ENCODE measurements around the gene MAGI3. TPM values are rescaled to one million over a fixed set of nuclear protein-coding genes. Genes with fewer than 3 reads are reported as not detected.

MAGI3 gene
- total and polyA plus RNA-seq, 9 donors, result 5.3 to 20.8 (median 15.4) TPM

DNA sequence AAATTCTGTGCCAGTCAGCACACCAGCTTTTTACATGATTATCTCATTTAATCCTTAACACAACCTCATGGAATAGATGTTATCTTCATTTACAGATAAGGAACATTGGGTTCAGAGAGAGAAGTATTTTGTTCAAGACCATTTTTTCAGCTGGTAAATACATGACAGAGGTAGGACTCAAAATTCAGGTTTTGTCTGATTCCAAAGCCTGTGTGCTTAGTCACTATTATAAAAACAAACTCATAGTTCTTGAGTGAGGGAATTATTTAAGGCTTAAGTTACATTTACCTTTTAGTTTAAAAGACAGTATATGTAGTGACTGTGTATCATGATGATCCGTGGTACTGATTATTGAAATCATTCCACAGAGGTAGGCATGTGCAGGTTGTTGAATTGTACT, 125.2 kb downstream of the MAGI3 start:
- Histone ChIP-seq H3K4me3 (no peak overlapping the region), H3K9me3 (no peaks in the 10 kb centered on the region), H3K27ac (no peak overlapping the region), H3K36me3 (no peaks in the 10 kb centered on the region), H3K4me1 (ENCODE audit: insufficient read depth) (peaks cover 3% of the 10 kb centered on the region), H3K27me3 (no peaks in the 10 kb centered on the region)
- DNase-seq, result no peak
- TF ChIP-seq, protein P1, sequence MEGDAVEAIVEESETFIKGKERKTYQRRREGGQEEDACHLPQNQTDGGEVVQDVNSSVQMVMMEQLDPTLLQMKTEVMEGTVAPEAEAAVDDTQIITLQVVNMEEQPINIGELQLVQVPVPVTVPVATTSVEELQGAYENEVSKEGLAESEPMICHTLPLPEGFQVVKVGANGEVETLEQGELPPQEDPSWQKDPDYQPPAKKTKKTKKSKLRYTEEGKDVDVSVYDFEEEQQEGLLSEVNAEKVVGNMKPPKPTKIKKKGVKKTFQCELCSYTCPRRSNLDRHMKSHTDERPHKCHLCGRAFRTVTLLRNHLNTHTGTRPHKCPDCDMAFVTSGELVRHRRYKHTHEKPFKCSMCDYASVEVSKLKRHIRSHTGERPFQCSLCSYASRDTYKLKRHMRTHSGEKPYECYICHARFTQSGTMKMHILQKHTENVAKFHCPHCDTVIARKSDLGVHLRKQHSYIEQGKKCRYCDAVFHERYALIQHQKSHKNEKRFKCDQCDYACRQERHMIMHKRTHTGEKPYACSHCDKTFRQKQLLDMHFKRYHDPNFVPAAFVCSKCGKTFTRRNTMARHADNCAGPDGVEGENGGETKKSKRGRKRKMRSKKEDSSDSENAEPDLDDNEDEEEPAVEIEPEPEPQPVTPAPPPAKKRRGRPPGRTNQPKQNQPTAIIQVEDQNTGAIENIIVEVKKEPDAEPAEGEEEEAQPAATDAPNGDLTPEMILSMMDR (IDR thresholded peaks at IDR 0.05), result no peak
- TF ChIP-seq POLR2A (IDR thresholded peaks at IDR 0.05) (no peak), EP300 (IDR thresholded peaks at IDR 0.05) (no peak)
- intact Hi-C loops (cut with DNase I), result no loop called here
- WGBS, 3 donors, result 95 to 100% (median 97%) methylated on average over 1 of the region's 1 CpG

DNA sequence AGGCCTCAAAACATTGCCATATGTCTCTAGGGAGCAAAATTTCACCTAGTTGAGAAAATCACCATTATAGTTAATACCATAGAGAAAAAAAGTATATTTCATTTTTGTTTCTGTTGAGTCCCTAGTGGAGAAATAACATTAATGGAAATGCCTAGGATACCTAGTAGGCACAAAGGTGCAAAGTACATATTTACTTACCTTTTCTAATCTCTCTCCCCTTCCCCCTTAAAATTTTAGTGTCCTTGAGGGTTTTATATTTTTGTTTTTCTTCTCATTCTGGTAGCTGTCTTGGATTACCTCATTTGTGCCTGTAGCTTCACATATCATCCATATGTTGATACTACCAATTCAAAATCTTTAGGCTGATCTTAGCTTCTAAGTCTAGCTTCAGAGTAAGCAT, 127.0 kb downstream of the MAGI3 start:
- Histone ChIP-seq H3K36me3 (no peaks in the 10 kb centered on the region), H3K27ac (no peak overlapping the region), H3K9me3 (no peaks in the 10 kb centered on the region), H3K27me3 (no peaks in the 10 kb centered on the region), H3K4me3 (no peak overlapping the region), H3K4me1 (ENCODE audit: insufficient read depth) (peaks cover 4% of the 10 kb centered on the region)
- intact Hi-C loops (cut with DNase I), result no loop called here
- TF ChIP-seq POLR2A (IDR thresholded peaks at IDR 0.05) (no peak), EP300 (IDR thresholded peaks at IDR 0.05) (no peak)
- TF ChIP-seq, protein P1 (IDR thresholded peaks at IDR 0.05), result no peak
- no peak for DNase-seq

DNA sequence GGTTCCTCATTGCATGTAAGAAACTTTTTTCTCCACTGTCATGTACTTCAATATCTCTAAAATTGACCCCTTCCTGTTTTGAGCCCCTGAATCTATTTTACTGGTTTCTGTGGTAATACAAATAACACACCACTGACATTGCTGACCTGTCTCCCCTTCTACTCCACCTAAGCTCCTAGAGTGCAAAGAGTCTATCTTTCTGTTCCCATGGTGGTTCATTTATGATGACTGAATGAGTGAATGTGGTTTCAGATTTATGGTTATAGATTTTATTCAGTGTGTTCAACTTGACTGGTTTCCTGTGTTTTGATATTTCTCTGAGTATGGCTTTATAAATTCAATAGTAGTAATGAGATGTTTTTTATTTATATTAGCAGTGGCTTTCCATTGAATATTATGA, 127.7 kb downstream of the MAGI3 start:
- Histone ChIP-seq H3K4me1 (ENCODE audit: insufficient read depth) (peaks cover 4% of the 10 kb centered on the region), H3K27me3 (no peaks in the 10 kb centered on the region), H3K4me3 (no peak overlapping the region), H3K9me3 (no peaks in the 10 kb centered on the region), H3K27ac (no peak overlapping the region), H3K36me3 (no peaks in the 10 kb centered on the region)
- no peak for DNase-seq
- intact Hi-C loops (cut with DNase I), result no loop called here
- TF ChIP-seq, protein P1 (IDR thresholded peaks at IDR 0.05), result no peak
- TF ChIP-seq EP300 (IDR thresholded peaks at IDR 0.05) (no peak), POLR2A (IDR thresholded peaks at IDR 0.05) (no peak)

DNA sequence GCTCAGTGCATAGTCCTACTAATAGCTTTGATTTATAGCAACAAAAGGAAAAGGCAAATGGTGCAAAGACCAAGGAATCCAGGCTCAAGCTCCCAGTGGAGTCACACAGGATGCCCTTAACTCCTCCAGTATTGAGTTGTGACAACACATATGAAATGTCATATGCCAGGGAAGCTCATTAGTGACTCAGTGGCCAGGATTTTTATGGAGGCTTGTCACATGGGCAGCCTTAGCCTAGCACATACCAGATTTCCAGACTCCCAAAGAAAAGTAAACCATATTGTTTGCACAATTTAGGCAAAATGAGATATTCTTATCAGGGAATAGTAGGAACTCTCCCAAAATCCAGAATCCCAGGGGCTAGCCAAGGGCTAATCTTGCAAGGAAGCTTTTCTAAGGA, 129.2 kb downstream of the MAGI3 start:
- Histone ChIP-seq H3K27ac (no peak overlapping the region), H3K4me1 (ENCODE audit: insufficient read depth) (peaks cover 4% of the 10 kb centered on the region), H3K36me3 (no peaks in the 10 kb centered on the region), H3K27me3 (no peaks in the 10 kb centered on the region), H3K4me3 (no peak overlapping the region), H3K9me3 (no peaks in the 10 kb centered on the region)
- TF ChIP-seq, protein P1 (IDR thresholded peaks at IDR 0.05), result no peak
- TF ChIP-seq POLR2A (IDR thresholded peaks at IDR 0.05) (no peak), EP300 (IDR thresholded peaks at IDR 0.05) (no peak)
- DNase-seq, result no peak
- intact Hi-C loops (cut with DNase I), result no loop called here

DNA sequence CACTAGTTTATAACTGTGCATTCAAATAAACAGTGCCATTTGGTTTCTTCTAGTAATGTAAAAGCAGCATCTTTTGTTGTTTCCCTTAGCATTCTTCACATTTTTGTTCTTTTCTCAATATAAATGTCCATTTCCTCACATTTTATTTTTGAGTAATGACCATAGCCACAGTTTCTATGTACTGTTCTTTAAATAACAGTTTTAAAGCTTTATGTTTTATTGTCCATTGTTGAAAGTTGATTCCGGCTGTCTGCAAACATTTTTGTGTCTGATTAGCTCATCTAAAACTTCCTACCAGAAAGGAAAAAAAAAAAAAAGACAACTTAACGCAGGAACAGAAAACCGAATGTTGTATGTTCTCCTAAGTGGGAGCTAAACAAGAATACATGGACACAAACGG, 139.7 kb downstream of the MAGI3 start:
- 35 to 49% (median 36%) methylated on average over 4 of the region's 4 CpGs for WGBS, 3 donors
- intact Hi-C loops (cut with DNase I), result no loop called here
- H3K4me3 ChIP-seq, result no peak overlapping the region
- no peaks in the 10 kb centered on the region for H3K9me3 ChIP-seq
- no peak for DNase-seq
- TF ChIP-seq, protein P1 (IDR thresholded peaks at IDR 0.05), result no peak
- no peak for TF ChIP-seq POLR2A (IDR thresholded peaks at IDR 0.05)
- TF ChIP-seq EP300 (IDR thresholded peaks at IDR 0.05), result no peak
- H3K4me1 ChIP-seq (ENCODE audit: insufficient read depth), result no peaks in the 10 kb centered on the region
- no peaks in the 10 kb centered on the region for H3K36me3 ChIP-seq
- H3K27me3 ChIP-seq, result no peaks in the 10 kb centered on the region
- no peak overlapping the region for H3K27ac ChIP-seq
